Activated CD8-positive, alpha-beta memory T cell treated with anti-CD3 and anti-CD28 coated beads for 24 hours (primary cell): ENCODE measurements around the gene SUV39H2.
"Not testable (repeated sequence)": the region's sequence is repeated elsewhere in the genome, so short reads cannot be mapped to it uniquely, and the experiment has no call there.

Experiments
- DNase-seq: peaks from one replicate; pipeline ENCODE4 v3.0.0-alpha.2; 2020

SUV39H2 gene

GRCh38 chr10:14878266-14879123, at the start of gene SUV39H2:
SUV39H2 (plus strand) TSS chr10:14878866; CDS start chr10:14878889, 23 bp downstream.
- DNase-seq, result peak; percentile 97

GRCh38 chr10:14833106-14833505, 45.6 kb upstream of the SUV39H2 start:
- no peak for DNase-seq

GRCh38 chr10:14836208-14836607, 42.5 kb upstream of the SUV39H2 start:
- DNase-seq, result no peak

GRCh38 chr10:14837003-14837756, 41.5 kb upstream of the SUV39H2 start:
- no peak for DNase-seq

GRCh38 chr10:14837757-14838581, 40.7 kb upstream of the SUV39H2 start, which contains the start of the genes CDNF, HSPA14 and MSANTD7:
CDNF (minus strand) TSS chr10:14838037; CDS start chr10:14837946, 91 bp downstream.
HSPA14 (plus strand) TSS chr10:14838306; CDS start chr10:14838403, 97 bp downstream.
MSANTD7 (plus strand) TSS chr10:14838306; CDS start chr10:14842285, 3,979 bp downstream.
- peak; percentile 99 for DNase-seq

GRCh38 chr10:14838582-14839304, 39.9 kb upstream of the SUV39H2 start:
- peak; percentile 69 for DNase-seq

- no peak for DNase-seq
Measured at GRCh38 chr10:14839305-14839695, 39.4 kb upstream of the SUV39H2 start.

GRCh38 chr10:14840178-14840577, 38.5 kb upstream of the SUV39H2 start:
- no peak for DNase-seq

GRCh38 chr10:14843327-14843988, 35.2 kb upstream of the SUV39H2 start:
- DNase-seq, result no peak

- DNase-seq, result no peak
Measured at GRCh38 chr10:14844948-14845347, 33.7 kb upstream of the SUV39H2 start.

- DNase-seq, result no peak
Measured at GRCh38 chr10:14852236-14852635, 26.4 kb upstream of the SUV39H2 start.

- DNase-seq, result no peak
Measured at GRCh38 chr10:14855453-14855852, 23.2 kb upstream of the SUV39H2 start.

GRCh38 chr10:14858338-14858960, 20.2 kb upstream of the SUV39H2 start:
- DNase-seq, result no peak

GRCh38 chr10:14859043-14859442, 19.6 kb upstream of the SUV39H2 start:
- DNase-seq, result no peak

GRCh38 chr10:14859775-14860174, 18.9 kb upstream of the SUV39H2 start:
- no peak for DNase-seq

GRCh38 chr10:14860791-14861190, 17.9 kb upstream of the SUV39H2 start:
- no peak for DNase-seq

- DNase-seq, result not testable (repeated sequence)
Measured at GRCh38 chr10:14864466-14864865, 14.2 kb upstream of the SUV39H2 start.

GRCh38 chr10:14864871-14865270, 13.8 kb upstream of the SUV39H2 start:
- DNase-seq, result not testable (repeated sequence)

GRCh38 chr10:14873090-14873760, 5.4 kb upstream of the SUV39H2 start:
- no peak for DNase-seq

GRCh38 chr10:14875941-14876340, 2.7 kb upstream of the SUV39H2 start:
- DNase-seq, result no peak
